Panc1 (cell line): ENCODE measurements around the gene COL4A2. TPM values are rescaled to one million over a fixed set of nuclear protein-coding genes. Genes with fewer than 3 reads are reported as not detected.

Experiments
- ATAC-seq: fragments of 200-7000 bp; cut with Tn5 transposase; 2 replicates; pipeline ENCODE4 v1.9.1; 2020; ENCODE audit warnings: mild to moderate bottlenecking, moderate library complexity
- BruUV-seq: library from RNA; stranded (reverse); fragments of 400-500 nt; replicated peaks from 2 replicates; lab custom pipeline; 2021; lab: Mats Ljungman, UMichigan
- CTCF ChIA-PET: fragments of 300-600 bp; sonication (Branson Sonifier 250); formaldehyde crosslinking; loops from one replicate; lab custom pipeline; 2022; ENCODE audit warnings: antibody characterized with exemption; lab: Charles Lee
- POLR2A ChIA-PET: fragments of 300-600 bp; sonication (Branson Sonifier 250); formaldehyde crosslinking; loops from one replicate; lab custom pipeline; 2022; ENCODE audit warnings: antibody characterized with exemption; lab: Charles Lee
- DNase-seq: peaks from one replicate; pipeline ENCODE4 v3.0.0-alpha.2; 2010; ENCODE audit warnings: low read depth, low spot score
- H3K27ac ChIP-seq: 2 replicates; pipeline ENCODE4 v1.5.1; 2011; ENCODE audit warnings: mild to moderate bottlenecking, low read length, inconsistent platforms
- H3K27me3 ChIP-seq: fragments of 200-500 bp; sonication (Bioruptor generic); 2 replicates; pipeline ENCODE4 v1.6.0; 2014; ENCODE audit warnings: low read length, inconsistent platforms; ENCODE audit not compliant: control insufficient read depth, insufficient read depth
- H3K36me3 ChIP-seq: fragments of 200-500 bp; sonication (Bioruptor generic); 2 replicates; pipeline ENCODE4 v1.5.1; 2014; ENCODE audit warnings: inconsistent platforms, mild to moderate bottlenecking, low read length, moderate library complexity; ENCODE audit not compliant: control insufficient read depth, insufficient read depth
- H3K4me1 ChIP-seq: 2 replicates; pipeline ENCODE4 v1.5.1; 2011; ENCODE audit warnings: inconsistent platforms, mild to moderate bottlenecking, low read length, moderate library complexity; ENCODE audit not compliant: control insufficient read depth, insufficient read depth
- H3K4me3 ChIP-seq, 2 experiments: 2 replicates each; pipeline ENCODE4 v1.5.1; 2011 to 2012; ENCODE audit warnings: low read depth in 2 of 2, low read length in 2 of 2, mild to moderate bottlenecking in 2 of 2, inconsistent platforms in 1 of 2, moderate library complexity in 1 of 2
- H3K9me3 ChIP-seq: fragments of 200-500 bp; sonication (Bioruptor generic); 2 replicates; pipeline ENCODE4 v1.5.1; 2014; ENCODE audit warnings: low read depth, mild to moderate bottlenecking, inconsistent platforms, low read length, moderate library complexity; ENCODE audit not compliant: control insufficient read depth, insufficient read depth
- POLR2AphosphoS5 ChIP-seq: IDR thresholded peaks from 2 replicates; pipeline ENCODE4 v1.6.1; 2012; ENCODE audit warnings: mild to moderate bottlenecking, low read depth, low read length, moderate library complexity
- REST ChIP-seq, 2 experiments: IDR thresholded peaks; 2 replicates each; pipeline ENCODE4 v1.6.1; 2011 to 2012; ENCODE audit warnings: low read depth in 2 of 2, control low read depth in 1 of 2, low read length in 1 of 2, mild to moderate bottlenecking in 1 of 2, moderate library complexity in 1 of 2; ENCODE audit not compliant: insufficient read depth in 1 of 2
- SIN3A ChIP-seq: IDR thresholded peaks from 2 replicates; pipeline ENCODE4 v1.6.1; 2012; ENCODE audit warnings: low read depth, mild to moderate bottlenecking, low read length, moderate library complexity, borderline replicate concordance; ENCODE audit not compliant: insufficient read depth
- in situ Hi-C: cut with HindIII; loops from 2 replicates; pipeline ENCODE4 v1.10.0; 2016; ENCODE audit warnings: low sequenced_read_pairs, low pct_unique_long_range_greater_than_20kb
- intact Hi-C: fragments of 100-400 bp; cut with micrococcal nuclease; formaldehyde crosslinking; loops from one replicate; pipeline ENCODE4 v1.10.0; 2022; ENCODE audit not compliant: unreplicated experiment
- total RNA-seq: library from RNA; stranded (reverse); gene quantifications from one replicate; pipeline ENCODE4 v1.2.1, GENCODE V29; 2021; ENCODE audit not compliant: unreplicated experiment
- TF ChIP-seq, protein P1 (sequence below): fragments of 450-650 bp; IDR thresholded peaks from 2 replicates; pipeline ENCODE4 v1.5.1; 2017; ENCODE audit warnings: mild to moderate bottlenecking

COL4A2 gene
- total RNA-seq, 1 experiment from 2014 or later: 3.0 TPM

- Histone ChIP-seq H3K4me1 (no peaks in the 10 kb centered on the region), H3K27me3 (no peaks in the 10 kb centered on the region), H3K27ac (no peak overlapping the region), H3K4me3 (no peak overlapping the region), H3K9me3 (no peaks in the 10 kb centered on the region), H3K36me3 (no peaks in the 10 kb centered on the region)
- ATAC-seq: peak; percentile 26; the same call in 1 of the 2 replicates
- intact Hi-C loops (loop anchor here (5.0 kb wide), 1 partner anchor 102 kb away; no protein-coding TSS in a partner anchor), in situ Hi-C loops (no loop called here)
- no peak for DNase-seq
- no TSS peak for BruUV-seq
- TF ChIP-seq SIN3A (no peak), REST (IDR thresholded peaks at IDR 0.05; ENCODE audit: insufficient read depth in 1 of 2, low read depth in 2 of 2, low read length in 1 of 2) (no peak), POLR2AphosphoS5 (no peak)
- TF ChIP-seq, protein P1, sequence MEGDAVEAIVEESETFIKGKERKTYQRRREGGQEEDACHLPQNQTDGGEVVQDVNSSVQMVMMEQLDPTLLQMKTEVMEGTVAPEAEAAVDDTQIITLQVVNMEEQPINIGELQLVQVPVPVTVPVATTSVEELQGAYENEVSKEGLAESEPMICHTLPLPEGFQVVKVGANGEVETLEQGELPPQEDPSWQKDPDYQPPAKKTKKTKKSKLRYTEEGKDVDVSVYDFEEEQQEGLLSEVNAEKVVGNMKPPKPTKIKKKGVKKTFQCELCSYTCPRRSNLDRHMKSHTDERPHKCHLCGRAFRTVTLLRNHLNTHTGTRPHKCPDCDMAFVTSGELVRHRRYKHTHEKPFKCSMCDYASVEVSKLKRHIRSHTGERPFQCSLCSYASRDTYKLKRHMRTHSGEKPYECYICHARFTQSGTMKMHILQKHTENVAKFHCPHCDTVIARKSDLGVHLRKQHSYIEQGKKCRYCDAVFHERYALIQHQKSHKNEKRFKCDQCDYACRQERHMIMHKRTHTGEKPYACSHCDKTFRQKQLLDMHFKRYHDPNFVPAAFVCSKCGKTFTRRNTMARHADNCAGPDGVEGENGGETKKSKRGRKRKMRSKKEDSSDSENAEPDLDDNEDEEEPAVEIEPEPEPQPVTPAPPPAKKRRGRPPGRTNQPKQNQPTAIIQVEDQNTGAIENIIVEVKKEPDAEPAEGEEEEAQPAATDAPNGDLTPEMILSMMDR: no peak
- CTCF ChIA-PET: no interaction called here
- POLR2A ChIA-PET: interaction anchor here (0.5 kb wide), 1 partner anchor 138 kb away, joined by 3 read pairs; no protein-coding TSS in a partner anchor
These were observed 148.4 kb downstream of the COL4A2 start for GRCh38 chr13:110455444-110455843.

- no peaks in the 10 kb centered on the region for H3K27me3 ChIP-seq
- ATAC-seq: peak; percentile 97
- no peak for TF ChIP-seq SIN3A
- TF ChIP-seq, protein P1: peak; percentile 79
- H3K4me1 ChIP-seq: no peaks in the 10 kb centered on the region
- no peaks in the 10 kb centered on the region for H3K36me3 ChIP-seq
- no peak overlapping the region for H3K27ac ChIP-seq
- in situ Hi-C loops (no loop called here), intact Hi-C loops (loop anchor here (5.0 kb wide), 1 partner anchor 101 kb away; no protein-coding TSS in a partner anchor)
- ChIA-PET POLR2A (interaction anchor here (0.5 kb wide), 1 partner anchor 137 kb away, joined by 3 read pairs; no protein-coding TSS in a partner anchor), CTCF (interaction anchor here (0.6 kb wide), 1 partner anchor 11 kb away, joined by 3 read pairs; no protein-coding TSS in a partner anchor)
- peak; percentile 52 for DNase-seq
- peak overlapping the region; percentile 8 to 34; a peak in 2 of 4 replicates for H3K4me3 ChIP-seq
- H3K9me3 ChIP-seq: no peaks in the 10 kb centered on the region
- BruUV-seq: no TSS peak
These were observed 148.9 kb downstream of the COL4A2 start for GRCh38 chr13:110455941-110456340.
